ENCODE results near the gene CTNNBIP1. TPM values are rescaled to one million over a fixed set of nuclear protein-coding genes. Genes with fewer than 3 reads are reported as not detected.

CTNNBIP1 gene
- total RNA-seq, 1 experiment from 2014 or later = 31.3 TPM

DNA sequence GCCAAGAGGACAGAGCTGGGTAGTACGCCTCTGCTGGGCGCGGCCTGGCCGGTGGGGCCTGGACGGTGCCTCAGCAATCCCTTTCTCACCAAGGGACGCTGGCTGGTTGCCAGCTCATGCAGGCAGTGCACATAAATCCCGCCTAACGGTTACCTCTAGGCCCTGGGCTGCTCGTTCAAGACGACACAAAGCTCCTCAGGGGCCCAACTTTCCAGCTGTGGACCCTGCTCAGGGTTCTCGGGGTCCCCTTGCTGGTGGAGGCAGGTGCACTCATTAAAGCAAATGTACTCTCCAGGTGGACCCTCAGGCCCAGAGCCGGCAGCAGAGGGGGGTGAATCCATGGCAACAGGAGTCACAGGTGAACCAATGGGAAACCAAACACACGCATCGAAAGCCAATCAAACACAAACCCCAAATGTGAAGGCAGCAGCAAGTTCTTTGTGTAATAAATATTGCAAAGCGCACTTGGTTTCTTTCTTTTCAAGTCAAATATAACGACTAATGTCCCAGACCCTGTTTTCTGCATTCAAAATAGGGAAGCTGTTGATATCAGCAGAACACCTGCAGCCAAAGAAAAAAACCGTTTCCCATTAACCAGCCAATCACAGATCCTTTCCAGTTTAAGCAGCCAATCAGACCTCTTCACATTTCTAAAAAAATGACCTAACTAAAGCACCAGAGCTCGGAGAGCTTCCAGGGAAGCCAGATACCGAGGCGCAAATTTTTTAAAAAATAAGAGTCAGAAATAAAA lies 60.2 kb downstream of the CTNNBIP1 start (continued):
- TF ChIP-seq, protein P1, sequence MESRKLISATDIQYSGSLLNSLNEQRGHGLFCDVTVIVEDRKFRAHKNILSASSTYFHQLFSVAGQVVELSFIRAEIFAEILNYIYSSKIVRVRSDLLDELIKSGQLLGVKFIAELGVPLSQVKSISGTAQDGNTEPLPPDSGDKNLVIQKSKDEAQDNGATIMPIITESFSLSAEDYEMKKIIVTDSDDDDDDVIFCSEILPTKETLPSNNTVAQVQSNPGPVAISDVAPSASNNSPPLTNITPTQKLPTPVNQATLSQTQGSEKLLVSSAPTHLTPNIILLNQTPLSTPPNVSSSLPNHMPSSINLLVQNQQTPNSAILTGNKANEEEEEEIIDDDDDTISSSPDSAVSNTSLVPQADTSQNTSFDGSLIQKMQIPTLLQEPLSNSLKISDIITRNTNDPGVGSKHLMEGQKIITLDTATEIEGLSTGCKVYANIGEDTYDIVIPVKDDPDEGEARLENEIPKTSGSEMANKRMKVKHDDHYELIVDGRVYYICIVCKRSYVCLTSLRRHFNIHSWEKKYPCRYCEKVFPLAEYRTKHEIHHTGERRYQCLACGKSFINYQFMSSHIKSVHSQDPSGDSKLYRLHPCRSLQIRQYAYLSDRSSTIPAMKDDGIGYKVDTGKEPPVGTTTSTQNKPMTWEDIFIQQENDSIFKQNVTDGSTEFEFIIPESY (IDR thresholded peaks at IDR 0.05; ENCODE audit: extremely low read depth, insufficient replicate concordance, low read length) = no peak
- no peak for TF ChIP-seq CEBPB (IDR thresholded peaks at IDR 0.05; ENCODE audit: low read depth)
- TF ChIP-seq, protein P2, sequence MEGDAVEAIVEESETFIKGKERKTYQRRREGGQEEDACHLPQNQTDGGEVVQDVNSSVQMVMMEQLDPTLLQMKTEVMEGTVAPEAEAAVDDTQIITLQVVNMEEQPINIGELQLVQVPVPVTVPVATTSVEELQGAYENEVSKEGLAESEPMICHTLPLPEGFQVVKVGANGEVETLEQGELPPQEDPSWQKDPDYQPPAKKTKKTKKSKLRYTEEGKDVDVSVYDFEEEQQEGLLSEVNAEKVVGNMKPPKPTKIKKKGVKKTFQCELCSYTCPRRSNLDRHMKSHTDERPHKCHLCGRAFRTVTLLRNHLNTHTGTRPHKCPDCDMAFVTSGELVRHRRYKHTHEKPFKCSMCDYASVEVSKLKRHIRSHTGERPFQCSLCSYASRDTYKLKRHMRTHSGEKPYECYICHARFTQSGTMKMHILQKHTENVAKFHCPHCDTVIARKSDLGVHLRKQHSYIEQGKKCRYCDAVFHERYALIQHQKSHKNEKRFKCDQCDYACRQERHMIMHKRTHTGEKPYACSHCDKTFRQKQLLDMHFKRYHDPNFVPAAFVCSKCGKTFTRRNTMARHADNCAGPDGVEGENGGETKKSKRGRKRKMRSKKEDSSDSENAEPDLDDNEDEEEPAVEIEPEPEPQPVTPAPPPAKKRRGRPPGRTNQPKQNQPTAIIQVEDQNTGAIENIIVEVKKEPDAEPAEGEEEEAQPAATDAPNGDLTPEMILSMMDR (IDR thresholded peaks at IDR 0.05 in 2 of 3, conservative IDR thresholded peaks at IDR 0.05 in 1 of 3; ENCODE audit: borderline replicate concordance in 1 of 3, insufficient read depth in 1 of 3, low read depth in 2 of 3, low read length in 2 of 3) = no peak
- TF ChIP-seq TCF7L2 (IDR thresholded peaks at IDR 0.05; ENCODE audit: borderline replicate concordance, extremely low read depth, insufficient read depth, insufficient read length) = no peak
- TF ChIP-seq SRF (IDR thresholded peaks at IDR 0.05; ENCODE audit: low read depth) = no peak

DNA sequence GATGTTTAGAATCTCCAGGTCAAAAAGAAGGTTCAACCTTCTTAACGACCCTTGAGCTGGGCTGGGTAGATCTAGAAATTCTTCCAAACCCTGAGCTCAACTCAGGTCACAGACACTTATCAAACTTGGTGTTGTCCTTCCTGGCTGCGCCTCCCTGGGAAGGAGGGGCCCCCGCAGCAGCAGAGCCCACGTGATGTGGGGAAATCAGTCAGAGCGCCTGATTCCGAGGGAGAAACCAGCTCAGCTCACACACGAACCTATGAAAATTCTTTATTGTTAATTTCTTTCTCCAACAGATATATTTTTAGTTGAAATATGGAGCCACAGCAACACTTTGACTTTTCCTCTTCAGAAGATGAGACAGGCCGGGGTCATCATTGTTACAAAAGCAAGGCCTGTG lies 62.0 kb downstream of the CTNNBIP1 start:
- no peak overlapping the region for H3K4me3 ChIP-seq (replicated peaks in 1 of 2; ENCODE audit: low read depth in 1 of 2, low read length in 2 of 2)
- ATAC-seq = no peak
- intact Hi-C loops (cut with micrococcal nuclease) = no loop called here
- no TSS peak for BruUV-seq (replicated peaks)
- H3K4me1 ChIP-seq (ENCODE audit: control insufficient read depth in 1 of 2, insufficient read depth in 2 of 2, low read length in 2 of 2) = no peaks in the 10 kb centered on the region; a peak in 1 of 4 replicates
- no peak overlapping the region for H3K9ac ChIP-seq (ENCODE audit: low read length)
- no peaks in the 10 kb centered on the region for H3K27me3 ChIP-seq (ENCODE audit: insufficient read depth, low read length)
- no peak overlapping the region for H3K27ac ChIP-seq (ENCODE audit: low read depth, low read length)
- H3K9me3 ChIP-seq (ENCODE audit: control insufficient read depth in 1 of 2, insufficient read depth in 1 of 2, low read depth in 1 of 2, low read length in 2 of 2) = no peaks in the 10 kb centered on the region; a peak in 1 of 4 replicates
- H4K20me1 ChIP-seq (ENCODE audit: insufficient read depth) = no peaks in the 10 kb centered on the region
- no peak for DNase-seq (ENCODE audit: low read depth, low spot score)
- H3K9me2 ChIP-seq (ENCODE audit: insufficient read depth) = no peaks in the 10 kb centered on the region
- RAD21 ChIA-PET (ENCODE audit: low non-redundant PET in 1 of 2, low total read pairs in 2 of 2, uncharacterized antibody in 2 of 2, unreplicated experiment in 2 of 2) = no interaction called here
- H3K36me3 ChIP-seq (ENCODE audit: control insufficient read depth in 1 of 2, insufficient read depth in 2 of 2, low read length in 2 of 2) = no peaks in the 10 kb centered on the region
- CTCF ChIA-PET = interaction anchor here (1.0 kb wide), 1 partner anchor 13 kb away, joined by 3 read pairs; no protein-coding TSS in a partner anchor
- POLR2A ChIA-PET = no interaction called here
- H3K4me2 ChIP-seq (ENCODE audit: low read length) = no peak overlapping the region
- no peaks in the 10 kb centered on the region for H3K79me2 ChIP-seq (ENCODE audit: insufficient read depth, low read length)
- no peak overlapping the region for H2AFZ ChIP-seq (ENCODE audit: low read depth, low read length, poor library complexity, severe bottlenecking)
- TF ChIP-seq, protein P3, sequence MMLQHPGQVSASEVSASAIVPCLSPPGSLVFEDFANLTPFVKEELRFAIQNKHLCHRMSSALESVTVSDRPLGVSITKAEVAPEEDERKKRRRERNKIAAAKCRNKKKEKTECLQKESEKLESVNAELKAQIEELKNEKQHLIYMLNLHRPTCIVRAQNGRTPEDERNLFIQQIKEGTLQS (IDR thresholded peaks at IDR 0.05) = no peak
- TF ChIP-seq SP1 (IDR thresholded peaks at IDR 0.05; ENCODE audit: low read depth) (no peak), ELF1 (IDR thresholded peaks at IDR 0.05; ENCODE audit: borderline replicate concordance, low read depth) (no peak), JUND (IDR thresholded peaks at IDR 0.05) (no peak), CBX3 (IDR thresholded peaks at IDR 0.05; ENCODE audit: low read depth) (no peak), TCF7L2 (IDR thresholded peaks at IDR 0.05; ENCODE audit: borderline replicate concordance, extremely low read depth, insufficient read depth, insufficient read length) (no peak), RAD21 (IDR thresholded peaks at IDR 0.05; ENCODE audit: low read depth) (no peak), POLR2AphosphoS5 (IDR thresholded peaks at IDR 0.05; ENCODE audit: low read depth, low read length) (no peak), SRF (IDR thresholded peaks at IDR 0.05; ENCODE audit: low read depth) (no peak)
- TF ChIP-seq, protein P4, sequence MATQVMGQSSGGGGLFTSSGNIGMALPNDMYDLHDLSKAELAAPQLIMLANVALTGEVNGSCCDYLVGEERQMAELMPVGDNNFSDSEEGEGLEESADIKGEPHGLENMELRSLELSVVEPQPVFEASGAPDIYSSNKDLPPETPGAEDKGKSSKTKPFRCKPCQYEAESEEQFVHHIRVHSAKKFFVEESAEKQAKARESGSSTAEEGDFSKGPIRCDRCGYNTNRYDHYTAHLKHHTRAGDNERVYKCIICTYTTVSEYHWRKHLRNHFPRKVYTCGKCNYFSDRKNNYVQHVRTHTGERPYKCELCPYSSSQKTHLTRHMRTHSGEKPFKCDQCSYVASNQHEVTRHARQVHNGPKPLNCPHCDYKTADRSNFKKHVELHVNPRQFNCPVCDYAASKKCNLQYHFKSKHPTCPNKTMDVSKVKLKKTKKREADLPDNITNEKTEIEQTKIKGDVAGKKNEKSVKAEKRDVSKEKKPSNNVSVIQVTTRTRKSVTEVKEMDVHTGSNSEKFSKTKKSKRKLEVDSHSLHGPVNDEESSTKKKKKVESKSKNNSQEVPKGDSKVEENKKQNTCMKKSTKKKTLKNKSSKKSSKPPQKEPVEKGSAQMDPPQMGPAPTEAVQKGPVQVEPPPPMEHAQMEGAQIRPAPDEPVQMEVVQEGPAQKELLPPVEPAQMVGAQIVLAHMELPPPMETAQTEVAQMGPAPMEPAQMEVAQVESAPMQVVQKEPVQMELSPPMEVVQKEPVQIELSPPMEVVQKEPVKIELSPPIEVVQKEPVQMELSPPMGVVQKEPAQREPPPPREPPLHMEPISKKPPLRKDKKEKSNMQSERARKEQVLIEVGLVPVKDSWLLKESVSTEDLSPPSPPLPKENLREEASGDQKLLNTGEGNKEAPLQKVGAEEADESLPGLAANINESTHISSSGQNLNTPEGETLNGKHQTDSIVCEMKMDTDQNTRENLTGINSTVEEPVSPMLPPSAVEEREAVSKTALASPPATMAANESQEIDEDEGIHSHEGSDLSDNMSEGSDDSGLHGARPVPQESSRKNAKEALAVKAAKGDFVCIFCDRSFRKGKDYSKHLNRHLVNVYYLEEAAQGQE (IDR thresholded peaks at IDR 0.05; ENCODE audit: low read depth) = no peak

All from HCT116 (cell line).